ENCODE results near the gene HSCB. TPM values are rescaled to one million over a fixed set of nuclear protein-coding genes. Genes with fewer than 3 reads are reported as not detected.

HSCB gene
- total and polyA plus RNA-seq, 2 donors (not counting 1 experiment from before 2014, with no cell fraction given): 17.7 to 26.6 TPM

- H3K9me3 ChIP-seq (ENCODE audit: control insufficient read depth, insufficient read depth, low read depth, low read length): no peaks in the 10 kb centered on the region
- H3K4me2 ChIP-seq (ENCODE audit: extremely low read depth, insufficient read depth, low read length): peak overlapping the region; percentile 27
- no peaks in the 10 kb centered on the region for H3K27me3 ChIP-seq (ENCODE audit: control insufficient read depth, insufficient read depth, low read length)
- peaks cover 3% of the 10 kb centered on the region for H3K4me1 ChIP-seq (ENCODE audit: control insufficient read depth, extremely low read depth, insufficient read depth, low read length)
- no peak for TF ChIP-seq CTCF (conservative IDR thresholded peaks at IDR 0.05 in 1 of 2, IDR thresholded peaks at IDR 0.05 in 1 of 2; ENCODE audit: low read depth in 1 of 2, low read length in 2 of 2)
- TF ChIP-seq EZH2 (IDR thresholded peaks at IDR 0.05; ENCODE audit: low read length, missing control alignments): no peak
- H3K36me3 ChIP-seq (ENCODE audit: control insufficient read depth, insufficient read depth, low read length): no peaks in the 10 kb centered on the region
- H3K9ac ChIP-seq (ENCODE audit: insufficient read depth, low read length): no peak overlapping the region
- H3K79me2 ChIP-seq (ENCODE audit: control insufficient read depth, insufficient read depth, low read length): peaks cover 40% of the 10 kb centered on the region
- H2AFZ ChIP-seq (ENCODE audit: low read length): no peak overlapping the region
- no peak for DNase-seq (ENCODE audit: low read depth in 2 of 2)
- H4K20me1 ChIP-seq (ENCODE audit: control insufficient read depth, extremely low read depth, insufficient read depth, low read length): no peaks in the 10 kb centered on the region
- peak overlapping the region in 1 of 4 experiments; percentile 96 for H3K4me3 ChIP-seq (replicated peaks in 1 of 4; ENCODE audit: control extremely low read depth in 1 of 4, insufficient read depth in 1 of 4, low read depth in 3 of 4, low read length in 4 of 4)
- H3K27ac ChIP-seq (ENCODE audit: insufficient read depth, low read length): no peak overlapping the region
Measured at GRCh38 chr22:28774378-28774777, 32.5 kb downstream of the HSCB start.

GRCh38 chr22:28779833-28780232 is 38.0 kb downstream of the HSCB start:
- TF ChIP-seq CTCF (conservative IDR thresholded peaks at IDR 0.05 in 1 of 2, IDR thresholded peaks at IDR 0.05 in 1 of 2; ENCODE audit: low read depth in 1 of 2, low read length in 2 of 2): no peak
- no peak for TF ChIP-seq EZH2 (IDR thresholded peaks at IDR 0.05; ENCODE audit: low read length, missing control alignments)
- no peak overlapping the region for H3K4me3 ChIP-seq (replicated peaks in 1 of 4; ENCODE audit: control extremely low read depth in 1 of 4, insufficient read depth in 1 of 4, low read depth in 3 of 4, low read length in 4 of 4)
- H3K27ac ChIP-seq (ENCODE audit: insufficient read depth, low read length): no peak overlapping the region
- H4K20me1 ChIP-seq (ENCODE audit: control insufficient read depth, extremely low read depth, insufficient read depth, low read length): no peaks in the 10 kb centered on the region
- H3K9me3 ChIP-seq (ENCODE audit: control insufficient read depth, insufficient read depth, low read depth, low read length): no peaks in the 10 kb centered on the region
- no peak overlapping the region for H3K9ac ChIP-seq (ENCODE audit: insufficient read depth, low read length)
- peaks cover 3% of the 10 kb centered on the region for H3K4me1 ChIP-seq (ENCODE audit: control insufficient read depth, extremely low read depth, insufficient read depth, low read length)
- no peak for DNase-seq (ENCODE audit: low read depth in 2 of 2)
- peaks cover 39% of the 10 kb centered on the region for H3K79me2 ChIP-seq (ENCODE audit: control insufficient read depth, insufficient read depth, low read length)
- no peaks in the 10 kb centered on the region for H3K27me3 ChIP-seq (ENCODE audit: control insufficient read depth, insufficient read depth, low read length)
- peaks cover 3% of the 10 kb centered on the region for H3K36me3 ChIP-seq (ENCODE audit: control insufficient read depth, insufficient read depth, low read length)
- no peak overlapping the region for H3K4me2 ChIP-seq (ENCODE audit: extremely low read depth, insufficient read depth, low read length)
- H2AFZ ChIP-seq (ENCODE audit: low read length): no peak overlapping the region

GRCh38 chr22:28780296-28780695 is 38.5 kb downstream of the HSCB start:
- H4K20me1 ChIP-seq (ENCODE audit: control insufficient read depth, extremely low read depth, insufficient read depth, low read length): no peaks in the 10 kb centered on the region
- peaks cover 35% of the 10 kb centered on the region for H3K79me2 ChIP-seq (ENCODE audit: control insufficient read depth, insufficient read depth, low read length)
- no peak for DNase-seq (ENCODE audit: low read depth in 2 of 2)
- H3K4me3 ChIP-seq (replicated peaks in 1 of 4; ENCODE audit: control extremely low read depth in 1 of 4, insufficient read depth in 1 of 4, low read depth in 3 of 4, low read length in 4 of 4): no peak overlapping the region
- H2AFZ ChIP-seq (ENCODE audit: low read length): no peak overlapping the region
- H3K9ac ChIP-seq (ENCODE audit: insufficient read depth, low read length): no peak overlapping the region
- H3K36me3 ChIP-seq (ENCODE audit: control insufficient read depth, insufficient read depth, low read length): peaks cover 3% of the 10 kb centered on the region
- peaks cover 3% of the 10 kb centered on the region for H3K4me1 ChIP-seq (ENCODE audit: control insufficient read depth, extremely low read depth, insufficient read depth, low read length)
- TF ChIP-seq EZH2 (IDR thresholded peaks at IDR 0.05; ENCODE audit: low read length, missing control alignments) (no peak), CTCF (conservative IDR thresholded peaks at IDR 0.05 in 1 of 2, IDR thresholded peaks at IDR 0.05 in 1 of 2; ENCODE audit: low read depth in 1 of 2, low read length in 2 of 2) (no peak)
- H3K27ac ChIP-seq (ENCODE audit: insufficient read depth, low read length): no peak overlapping the region
- no peak overlapping the region for H3K4me2 ChIP-seq (ENCODE audit: extremely low read depth, insufficient read depth, low read length)
- no peaks in the 10 kb centered on the region for H3K27me3 ChIP-seq (ENCODE audit: control insufficient read depth, insufficient read depth, low read length)
- H3K9me3 ChIP-seq (ENCODE audit: control insufficient read depth, insufficient read depth, low read depth, low read length): no peaks in the 10 kb centered on the region

Measured in fibroblast of lung (primary cell).